Hepatocyte (in vitro differentiated cells): ENCODE data around the gene AGGF1. TPM values are rescaled to one million over a fixed set of nuclear protein-coding genes. Genes with fewer than 3 reads are reported as not detected.

Experiments used
- polyA plus RNA-seq: library from polyadenylated mRNA; unstranded; fragments of >200 nt; fragmentation: Nextera tagmentation; extraction: Ambion mirVana; gene quantifications from 2 replicates; pipeline ENCODE4 v1.2.1, GENCODE V29; 2016
- small RNA-seq: library from RNA; depleted of rRNA; stranded (forward); fragments of <200 nt; gene quantifications from one replicate; pipeline ENCODE3, GENCODE V24; 2014
- total RNA-seq: library from RNA; depleted of rRNA; stranded (reverse); fragments of >200 nt; gene quantifications from 2 replicates; pipeline ENCODE4 v1.2.3, GENCODE V29; 2014

The AGGF1 gene
- total and polyA plus RNA-seq, 2 experiments from 2014 or later: 17.3 to 32.0 TPM

Small RNA genes lying within 50 kb of the gene (small RNA-seq; reads per million reads assigned to genes)
- gene SNORA47: 1,108 reads per million, percentile 99 among the genes with 10 or more reads in this experiment

Other genes starting within 250 kb of the AGGF1 start
- 210 and 235 TPM in 2 replicates for gene F2RL1, start 211.4 kb upstream of the AGGF1 start, total RNA-seq
- 88.0 and 130 TPM in 2 replicates for gene F2RL1, start 211.4 kb upstream of the AGGF1 start, polyA plus RNA-seq
- gene S100Z, start 180.4 kb upstream of the AGGF1 start, total RNA-seq: 0.32 and 1.4 TPM in 2 replicates
- 0.39 and 0.51 TPM in 2 replicates for gene S100Z, start 180.4 kb upstream of the AGGF1 start, polyA plus RNA-seq
- 0.80 and 5.0 TPM in 2 replicates for gene CRHBP, start 77.4 kb upstream of the AGGF1 start, total RNA-seq
- 0.37 and 0.77 TPM in 2 replicates for gene CRHBP, start 77.4 kb upstream of the AGGF1 start, polyA plus RNA-seq
- gene ZBED3, start 56.9 kb downstream of the AGGF1 start, total RNA-seq: 6.0 and 6.2 TPM in 2 replicates
- gene ZBED3, start 56.9 kb downstream of the AGGF1 start, polyA plus RNA-seq: 27.2 and 29.8 TPM in 2 replicates
- 9.2 and 13.2 TPM in 2 replicates for gene PDE8B, start 180.3 kb downstream of the AGGF1 start, total RNA-seq
- 8.3 and 12.3 TPM in 2 replicates for gene PDE8B, start 180.3 kb downstream of the AGGF1 start, polyA plus RNA-seq